Measurements from ENCODE around the gene TBCB.
"Not testable (repeated sequence)": the region's sequence is repeated elsewhere in the genome, so short reads cannot be mapped to it uniquely, and the experiment has no call there.

TBCB gene

GRCh38 chr19:36169084-36169760 lies 54.0 kb downstream of the TBCB start:
- in situ Hi-C loops (cut with HindIII; ENCODE audit: low sequenced_read_pairs), result no loop called here

- in situ Hi-C loops (cut with HindIII; ENCODE audit: low sequenced_read_pairs), result no loop called here
Measured at GRCh38 chr19:36172852-36173251, 57.6 kb downstream of the TBCB start.

GRCh38 chr19:36173846-36174245 lies 58.6 kb downstream of the TBCB start:
- in situ Hi-C loops (cut with HindIII; ENCODE audit: low sequenced_read_pairs), result not testable (repeated sequence)

Measured in DLD1 (cell line).